GM12892 (cell line): ENCODE data around the gene RAP2A.

Experiments
- POLR2A ChIP-seq: IDR thresholded peaks from 2 replicates; pipeline ENCODE4 v1.6.1; 2011; ENCODE audit warnings: low read depth, low read length, control low read depth
- POLR2AphosphoS5 ChIP-seq: IDR thresholded peaks from 2 replicates; pipeline ENCODE4 v1.6.1; 2011; ENCODE audit warnings: low read depth, low read length, control low read depth
- TAF1 ChIP-seq: IDR thresholded peaks from 2 replicates; pipeline ENCODE4 v1.6.1; 2011; ENCODE audit warnings: low read depth, mild to moderate bottlenecking, control low read depth, low read length, borderline replicate concordance

DNA sequence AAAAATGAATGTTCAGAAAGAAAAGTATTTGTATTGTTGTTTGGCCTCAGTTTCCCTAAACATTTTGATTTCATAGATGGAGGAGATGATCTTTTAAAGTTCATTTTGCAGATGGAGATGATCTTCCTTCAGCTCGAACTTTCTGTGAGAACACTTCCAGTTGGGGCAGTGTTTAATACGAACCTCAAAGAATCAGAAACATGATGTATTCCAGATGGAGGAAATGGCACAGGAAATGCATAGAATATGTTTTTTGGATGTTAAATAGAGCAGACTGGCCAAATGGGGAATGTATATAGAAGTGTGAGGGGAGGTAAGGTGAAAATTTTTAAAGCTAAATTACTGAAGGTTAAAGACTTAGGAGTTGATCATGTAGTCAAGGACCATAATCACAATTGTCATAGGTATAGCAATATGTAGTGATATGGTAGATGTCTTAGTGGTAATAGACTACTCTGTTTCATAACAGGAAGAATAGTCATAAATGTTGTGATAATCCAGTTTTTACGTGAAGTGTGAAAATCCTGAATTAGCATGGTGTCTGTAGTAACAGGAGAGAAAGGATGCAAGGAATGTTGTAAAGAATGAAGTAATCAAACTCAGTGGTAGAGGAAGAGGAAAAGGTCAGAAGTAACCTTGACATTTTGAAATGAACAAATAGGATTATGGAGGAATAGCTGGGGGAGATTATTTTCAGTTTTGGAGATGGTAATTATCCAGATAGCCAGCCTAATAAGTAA, 5.1 kb downstream of the RAP2A start:
- no peak for TF ChIP-seq POLR2AphosphoS5
- no peak for TF ChIP-seq POLR2A
- no peak for TF ChIP-seq TAF1
